ENCODE data around the gene MAGI2.

DNA sequence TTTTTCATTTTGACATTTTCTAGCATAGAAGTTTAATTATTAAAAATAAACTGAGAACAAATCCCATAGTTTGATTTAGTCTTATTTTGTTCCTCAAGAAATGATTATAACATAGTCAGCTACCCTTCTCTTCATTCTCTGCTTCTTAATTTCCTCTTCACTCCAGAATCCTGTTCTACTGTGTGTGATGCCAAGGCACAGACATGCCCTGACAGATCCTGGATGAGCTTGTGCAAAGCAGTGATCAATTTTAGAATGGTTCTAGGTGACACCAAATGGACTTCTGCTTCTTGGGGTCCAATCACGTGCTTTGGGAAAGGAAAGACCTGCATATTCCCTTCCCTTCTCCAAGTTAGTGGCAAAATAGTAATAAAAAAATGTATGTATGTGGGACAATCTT, 665.6 kb downstream of the MAGI2 start:
- TF ChIP-seq, protein P1, sequence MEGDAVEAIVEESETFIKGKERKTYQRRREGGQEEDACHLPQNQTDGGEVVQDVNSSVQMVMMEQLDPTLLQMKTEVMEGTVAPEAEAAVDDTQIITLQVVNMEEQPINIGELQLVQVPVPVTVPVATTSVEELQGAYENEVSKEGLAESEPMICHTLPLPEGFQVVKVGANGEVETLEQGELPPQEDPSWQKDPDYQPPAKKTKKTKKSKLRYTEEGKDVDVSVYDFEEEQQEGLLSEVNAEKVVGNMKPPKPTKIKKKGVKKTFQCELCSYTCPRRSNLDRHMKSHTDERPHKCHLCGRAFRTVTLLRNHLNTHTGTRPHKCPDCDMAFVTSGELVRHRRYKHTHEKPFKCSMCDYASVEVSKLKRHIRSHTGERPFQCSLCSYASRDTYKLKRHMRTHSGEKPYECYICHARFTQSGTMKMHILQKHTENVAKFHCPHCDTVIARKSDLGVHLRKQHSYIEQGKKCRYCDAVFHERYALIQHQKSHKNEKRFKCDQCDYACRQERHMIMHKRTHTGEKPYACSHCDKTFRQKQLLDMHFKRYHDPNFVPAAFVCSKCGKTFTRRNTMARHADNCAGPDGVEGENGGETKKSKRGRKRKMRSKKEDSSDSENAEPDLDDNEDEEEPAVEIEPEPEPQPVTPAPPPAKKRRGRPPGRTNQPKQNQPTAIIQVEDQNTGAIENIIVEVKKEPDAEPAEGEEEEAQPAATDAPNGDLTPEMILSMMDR (IDR thresholded peaks at IDR 0.05): no peak
- TF ChIP-seq POLR2A (IDR thresholded peaks at IDR 0.05) (no peak), POLR2AphosphoS5 (IDR thresholded peaks at IDR 0.05) (no peak)

Measured in breast epithelium (tissue), 3 donors.